KMS-11 (cell line): Measurements from ENCODE around the gene MVB12B.

Source experiments
- H2AFZ ChIP-seq: fragments of 200-600 bp; sonication (generic); 2 replicates; pipeline ENCODE4 v1.6.1; 2016; ENCODE audit warnings: antibody characterized with exemption, mixed run types, low read depth
- H3K27ac ChIP-seq: fragments of 200-600 bp; sonication (generic); 2 replicates; pipeline ENCODE4 v1.6.1; 2016; ENCODE audit warnings: mild to moderate bottlenecking, mixed run types
- H3K27me3 ChIP-seq: fragments of 200-600 bp; sonication (generic); 2 replicates; pipeline ENCODE4 v1.6.1; 2017; ENCODE audit warnings: mild to moderate bottlenecking, low read depth, mixed run types, moderate library complexity; ENCODE audit not compliant: insufficient read depth
- H3K36me3 ChIP-seq: fragments of 200-600 bp; sonication (generic); 2 replicates; pipeline ENCODE4 v1.6.1; 2017; ENCODE audit warnings: mild to moderate bottlenecking, mixed run types; ENCODE audit not compliant: insufficient read depth
- H3K4me1 ChIP-seq: fragments of 200-600 bp; sonication (generic); 2 replicates; pipeline ENCODE4 v1.6.1; 2016; ENCODE audit warnings: mild to moderate bottlenecking, low read depth, mixed run types; ENCODE audit not compliant: poor library complexity, severe bottlenecking
- H3K4me2 ChIP-seq: fragments of 200-600 bp; sonication (generic); 2 replicates; pipeline ENCODE4 v1.7.0; 2016; ENCODE audit warnings: mild to moderate bottlenecking, mixed run types
- H3K4me3 ChIP-seq: fragments of 200-600 bp; sonication (generic); IDR thresholded peaks from 2 replicates; pipeline ENCODE4 v1.6.1; 2017; ENCODE audit warnings: low read depth, low read length, mixed read lengths; ENCODE audit not compliant: insufficient read depth
- H3K79me2 ChIP-seq: fragments of 200-600 bp; sonication (generic); 2 replicates; pipeline ENCODE4 v1.6.1; 2016; ENCODE audit warnings: low read depth, mixed run types; ENCODE audit not compliant: insufficient read depth
- H3K9ac ChIP-seq: fragments of 200-600 bp; sonication (generic); 2 replicates; pipeline ENCODE4 v1.6.1; 2016; ENCODE audit warnings: mild to moderate bottlenecking, mixed run types
- H4K20me1 ChIP-seq: fragments of 200-600 bp; sonication (generic); 2 replicates; pipeline ENCODE4 v1.6.1; 2016; ENCODE audit warnings: mild to moderate bottlenecking, mixed run types; ENCODE audit not compliant: insufficient read depth
- CTCF ChIP-seq: fragments of 200-600 bp; sonication (generic); conservative IDR thresholded peaks from 2 replicates; pipeline ENCODE4 v1.6.1; 2017; ENCODE audit warnings: low read depth, mild to moderate bottlenecking, antibody characterized with exemption, low read length, moderate library complexity, mixed read lengths

Gene MVB12B

GRCh38 chr9:126454795-126455194 is 128.2 kb downstream of the MVB12B start:
- peak overlapping the region; percentile 98; the same call in 1 of the 2 replicates for H3K4me2 ChIP-seq
- H3K4me3 ChIP-seq = no peak overlapping the region
- no peak for TF ChIP-seq CTCF
- H3K4me1 ChIP-seq = peaks cover 38% of the 10 kb centered on the region
- H3K27me3 ChIP-seq = no peaks in the 10 kb centered on the region
- no peaks in the 10 kb centered on the region for H3K79me2 ChIP-seq
- H2AFZ ChIP-seq = no peak overlapping the region
- no peaks in the 10 kb centered on the region for H4K20me1 ChIP-seq
- no peak overlapping the region for H3K27ac ChIP-seq
- no peak overlapping the region for H3K9ac ChIP-seq
- no peaks in the 10 kb centered on the region for H3K36me3 ChIP-seq

- Histone ChIP-seq H3K79me2 (no peaks in the 10 kb centered on the region), H3K27me3 (no peaks in the 10 kb centered on the region), H3K36me3 (no peaks in the 10 kb centered on the region), H3K4me2 (no peak overlapping the region), H2AFZ (no peak overlapping the region), H3K4me1 (peaks cover 35% of the 10 kb centered on the region), H3K27ac (no peak overlapping the region), H3K4me3 (no peak overlapping the region), H3K9ac (no peak overlapping the region), H4K20me1 (no peaks in the 10 kb centered on the region)
- no peak for TF ChIP-seq CTCF
Measured at GRCh38 chr9:126456441-126457174, 130.0 kb downstream of the MVB12B start.

- H3K4me2 ChIP-seq = no peak overlapping the region
- H3K79me2 ChIP-seq = no peaks in the 10 kb centered on the region
- no peak overlapping the region for H3K4me3 ChIP-seq
- H4K20me1 ChIP-seq = no peaks in the 10 kb centered on the region
- no peak overlapping the region for H3K27ac ChIP-seq
- no peak overlapping the region for H2AFZ ChIP-seq
- no peaks in the 10 kb centered on the region for H3K36me3 ChIP-seq
- TF ChIP-seq CTCF = no peak
- H3K9ac ChIP-seq = no peak overlapping the region
- H3K4me1 ChIP-seq = peaks cover 30% of the 10 kb centered on the region
- no peaks in the 10 kb centered on the region for H3K27me3 ChIP-seq
Measured at GRCh38 chr9:126457175-126457547, 130.5 kb downstream of the MVB12B start.

- H3K4me2 ChIP-seq = no peak overlapping the region
- H3K4me1 ChIP-seq = peaks cover 22% of the 10 kb centered on the region
- no peaks in the 10 kb centered on the region for H3K36me3 ChIP-seq
- H3K4me3 ChIP-seq = no peak overlapping the region
- no peak overlapping the region for H2AFZ ChIP-seq
- no peaks in the 10 kb centered on the region for H3K27me3 ChIP-seq
- no peaks in the 10 kb centered on the region for H3K79me2 ChIP-seq
- H3K27ac ChIP-seq = no peak overlapping the region
- H4K20me1 ChIP-seq = no peaks in the 10 kb centered on the region
- no peak overlapping the region for H3K9ac ChIP-seq
- TF ChIP-seq CTCF = no peak
Measured at GRCh38 chr9:126457890-126458289, 131.3 kb downstream of the MVB12B start.
